ENCODE measurements around the gene TINAG.

DNA sequence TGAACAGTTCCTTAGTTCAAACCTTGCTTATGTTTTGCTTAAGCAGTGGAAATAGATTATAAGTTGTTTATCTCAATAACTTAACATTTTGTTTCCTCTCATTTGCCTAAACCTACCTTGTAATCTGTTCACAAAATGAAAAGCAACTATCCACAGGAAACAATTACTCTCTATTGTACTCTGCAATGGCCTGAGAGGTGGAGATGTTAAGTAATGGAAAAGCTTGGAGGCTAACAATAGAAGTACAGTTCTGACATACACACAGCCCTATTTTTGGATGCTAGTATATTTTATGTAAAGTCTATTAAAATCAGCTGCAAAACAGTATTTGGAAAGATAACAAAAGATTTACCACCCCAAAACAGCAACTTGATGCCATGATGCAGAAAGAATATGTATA lies 82.1 kb downstream of the TINAG start:
- TF ChIP-seq ZNF274 (IDR thresholded peaks at IDR 0.05; ENCODE audit: low read depth, low read length) = no peak
- TF ChIP-seq SUZ12 (IDR thresholded peaks at IDR 0.05; ENCODE audit: extremely low read depth, insufficient read depth, insufficient read length) = no peak
- TF ChIP-seq YY1 (IDR thresholded peaks at IDR 0.05; ENCODE audit: insufficient read depth, insufficient read length) = no peak
